ENCODE results near the gene FRMD6.
"Not testable (repeated sequence)": the region's sequence is repeated elsewhere in the genome, so short reads cannot be mapped to it uniquely, and the experiment has no call there.

FRMD6 gene

DNA sequence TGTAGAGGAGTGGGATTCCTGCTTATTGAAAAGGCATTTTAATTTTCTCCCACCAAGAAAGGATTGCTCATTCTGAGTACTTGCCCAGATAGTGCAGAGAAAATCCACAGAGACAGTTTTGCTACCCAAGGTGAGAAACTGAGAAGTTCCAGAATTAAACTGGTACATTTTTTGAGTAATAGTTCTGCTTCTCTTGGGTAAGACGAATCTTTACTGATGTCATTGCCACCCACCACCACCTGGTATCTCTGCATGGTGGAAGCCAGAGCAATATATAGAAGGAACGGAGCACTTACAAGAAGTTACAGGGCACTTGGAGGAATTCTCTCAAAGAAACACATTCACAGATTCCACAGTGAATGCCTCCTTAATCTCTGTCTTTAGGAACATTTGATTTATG, 20.7 kb upstream of the FRMD6 start:
- DNase-seq (ENCODE audit: low read depth) = no peak

DNA sequence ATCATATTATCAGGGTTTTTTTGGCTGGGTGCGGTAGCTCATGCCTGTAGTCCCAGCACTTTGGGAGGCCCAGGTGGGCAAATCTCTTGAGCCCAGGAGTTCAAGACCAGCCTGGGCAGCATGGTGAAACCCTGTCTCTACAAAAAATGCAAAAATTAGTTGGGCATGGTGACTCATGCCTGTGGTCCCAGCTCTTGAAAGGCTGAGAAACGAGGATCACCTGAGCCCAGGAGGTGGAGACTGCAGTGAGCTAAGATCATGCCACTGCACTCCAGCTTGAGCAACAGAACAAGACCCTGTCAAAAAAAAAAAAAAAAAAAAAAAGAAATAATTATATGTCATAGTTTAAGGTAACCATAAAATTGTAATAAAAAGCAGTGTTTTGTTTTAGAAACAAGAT, 18.4 kb upstream of the FRMD6 start:
- not testable (repeated sequence) for DNase-seq (ENCODE audit: low read depth)

- DNase-seq (ENCODE audit: low read depth) = no peak
Measured at GRCh38 chr14:51636109-51636508, 15.6 kb upstream of the FRMD6 start.

DNA sequence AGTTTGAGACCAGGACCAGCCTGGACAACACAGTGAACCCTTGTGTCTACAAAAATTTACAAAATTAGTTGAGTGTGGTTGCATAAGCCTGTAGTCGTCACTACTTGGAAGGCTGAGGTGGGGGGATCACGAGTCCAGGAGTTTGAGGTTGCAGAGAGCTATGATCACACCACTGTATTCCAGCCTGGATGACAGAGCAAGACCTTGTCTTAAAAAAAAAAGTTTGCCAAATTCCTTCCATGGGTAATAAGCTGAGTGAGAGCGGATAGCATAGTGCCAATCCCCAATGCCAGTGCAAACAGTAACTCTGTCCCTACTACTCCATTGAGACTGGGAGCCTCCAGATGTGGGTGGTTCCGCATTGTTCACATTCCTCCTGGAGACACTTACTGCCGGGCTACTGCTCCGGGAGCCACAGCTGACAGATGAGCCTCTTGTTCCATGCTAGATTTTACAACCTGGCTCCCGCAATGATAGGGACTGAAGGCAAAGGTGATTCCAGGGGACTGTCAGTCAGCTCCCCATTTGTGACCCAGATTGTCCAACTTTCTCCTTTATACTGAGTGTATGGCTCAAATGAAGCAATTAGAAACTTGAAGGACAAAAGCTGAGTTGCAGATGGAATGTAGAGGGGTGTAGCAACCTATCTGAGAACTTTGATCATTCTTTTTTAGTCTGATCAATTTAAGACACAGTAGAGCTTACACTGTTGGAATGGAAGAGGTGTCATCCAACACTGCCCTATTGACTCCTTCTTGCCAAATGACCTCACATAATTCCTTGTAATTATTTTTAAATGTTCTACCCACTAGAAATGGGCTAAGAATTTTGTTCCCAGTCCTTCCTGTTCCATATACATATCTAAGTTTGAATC, 13.4 kb upstream of the FRMD6 start:
- no peak for DNase-seq (ENCODE audit: low read depth)

- DNase-seq (ENCODE audit: low read depth) = no peak
Measured at GRCh38 chr14:51639668-51640316, 11.9 kb upstream of the FRMD6 start.

DNA sequence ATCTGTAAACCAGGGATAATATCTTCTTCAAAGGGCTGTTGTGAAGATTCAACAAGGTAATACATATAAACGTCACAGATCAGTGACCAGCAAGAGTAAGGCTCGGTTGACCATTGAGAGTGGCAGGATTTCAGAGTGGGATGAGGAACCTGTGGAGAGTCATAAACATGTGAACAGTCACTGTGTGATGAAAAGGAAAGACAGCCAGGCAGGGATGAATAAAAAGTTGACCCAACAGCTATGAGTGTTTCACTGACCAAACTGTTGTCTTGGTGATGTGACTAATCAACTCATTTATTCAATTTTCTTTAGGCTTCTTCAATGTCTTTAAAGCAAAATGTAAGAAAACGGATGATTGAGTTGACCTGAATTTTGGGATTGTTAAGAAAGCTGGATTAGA, 8.6 kb upstream of the FRMD6 start:
- no peak for DNase-seq (ENCODE audit: low read depth)

- no peak for DNase-seq (ENCODE audit: low read depth)
Measured at GRCh38 chr14:51644217-51644933, 7.3 kb upstream of the FRMD6 start.

DNA sequence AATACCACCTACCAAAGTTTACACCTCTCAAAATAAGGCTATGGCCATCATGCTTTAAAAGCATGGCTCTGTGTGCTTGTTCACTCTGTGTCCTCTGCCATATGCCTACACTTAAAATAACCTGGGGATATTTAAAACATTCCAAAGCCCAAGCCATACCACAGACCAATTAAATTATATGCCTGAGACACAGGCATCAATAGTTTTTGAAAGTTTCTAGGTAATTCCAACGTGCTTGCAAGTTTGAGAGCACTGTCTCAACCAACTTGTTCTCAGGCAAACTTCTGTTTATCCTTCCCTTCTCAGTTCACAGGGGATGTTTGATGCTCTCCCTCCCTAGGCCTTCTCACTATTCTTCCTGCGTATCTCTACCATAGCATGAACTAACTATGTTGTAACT, 3.4 kb upstream of the FRMD6 start:
- no peak for DNase-seq (ENCODE audit: low read depth)

- DNase-seq (ENCODE audit: low read depth) = no peak
Measured at GRCh38 chr14:51650716-51651387, 858 bp upstream of the FRMD6 start.

DNA sequence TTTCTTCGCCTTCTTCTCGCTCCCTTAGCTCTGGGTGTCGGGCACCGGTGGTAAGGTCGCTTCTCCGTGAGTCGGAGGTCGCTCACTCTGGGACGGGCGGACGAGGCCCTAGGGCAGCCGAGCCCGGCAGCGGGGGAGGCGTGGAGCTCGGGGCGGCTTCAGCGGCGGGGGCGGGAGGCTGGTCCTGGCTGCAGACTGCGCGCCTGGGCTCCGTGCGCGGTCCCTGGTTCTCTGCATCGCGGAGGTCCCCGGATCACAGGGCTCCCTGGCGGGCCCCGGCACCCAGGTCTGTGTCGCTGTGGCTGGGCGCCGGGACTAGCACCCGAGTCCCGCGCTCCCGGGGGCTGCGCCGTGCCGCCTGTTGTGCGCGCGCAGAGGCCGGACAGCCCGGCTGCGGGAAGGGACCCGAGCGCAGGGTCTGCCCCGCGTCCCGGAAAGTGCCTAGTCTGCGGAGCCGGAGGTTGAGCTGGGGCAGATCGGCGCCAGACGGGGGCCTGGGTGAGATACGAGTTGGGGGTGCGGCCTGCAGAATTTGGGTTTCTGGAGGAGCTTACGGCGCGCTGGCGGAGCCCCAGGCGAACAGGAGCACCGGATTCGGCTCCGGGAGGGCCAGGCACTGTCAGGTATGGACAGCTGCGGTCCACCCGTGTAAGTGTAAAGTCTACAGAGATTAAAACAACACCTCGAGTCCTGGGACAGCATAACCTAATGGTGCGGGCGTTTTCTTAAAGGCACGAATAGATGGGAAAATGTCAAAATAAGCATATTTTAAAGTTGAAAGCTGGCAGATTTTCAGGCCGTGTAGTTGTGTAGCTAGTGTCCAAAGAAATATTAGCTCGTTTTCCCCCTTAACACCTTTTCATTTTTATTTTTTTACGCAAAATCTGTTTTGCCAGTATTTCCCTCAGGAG, 713 bp downstream of the FRMD6 start:
- DNase-seq (ENCODE audit: low read depth) = peak; percentile 26

- DNase-seq (ENCODE audit: low read depth) = no peak
Measured at GRCh38 chr14:51653079-51653774, 1.5 kb downstream of the FRMD6 start.

DNA sequence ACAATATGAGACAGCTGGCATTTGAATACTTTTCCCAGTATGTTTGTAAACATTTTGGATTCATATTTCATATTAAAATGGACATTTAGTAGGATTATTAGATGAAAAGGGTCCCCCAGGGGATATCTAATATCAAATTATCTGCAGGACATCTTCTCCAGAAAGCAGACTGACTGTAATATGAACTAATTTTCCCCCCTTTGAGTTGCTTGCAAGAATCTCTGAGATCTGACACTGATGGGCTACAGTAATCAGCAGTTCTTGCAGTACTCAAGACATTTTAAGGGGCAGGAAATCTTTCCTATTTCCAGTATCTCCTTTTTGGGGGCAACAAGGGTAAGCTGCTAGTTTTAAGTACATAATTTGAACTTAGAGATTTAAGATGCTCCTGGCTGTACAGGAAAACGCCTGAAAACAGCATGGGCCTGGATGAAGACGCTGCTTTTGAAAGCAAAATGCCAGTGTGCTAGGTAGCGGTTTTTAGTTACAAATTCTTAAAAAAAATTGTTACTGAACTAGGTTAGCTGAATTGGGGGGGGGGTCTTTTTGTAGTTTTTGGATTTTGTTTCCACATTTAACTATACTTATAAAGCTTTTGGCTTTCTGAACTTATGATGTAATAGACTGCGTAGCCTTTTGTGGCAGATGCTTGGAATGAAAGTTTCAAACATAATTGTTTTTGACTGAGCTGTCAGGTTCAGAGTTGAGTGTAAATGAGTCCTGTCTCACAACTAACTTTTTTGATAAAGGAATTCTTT, 2.2 kb downstream of the FRMD6 start:
- no peak for DNase-seq (ENCODE audit: low read depth)

DNA sequence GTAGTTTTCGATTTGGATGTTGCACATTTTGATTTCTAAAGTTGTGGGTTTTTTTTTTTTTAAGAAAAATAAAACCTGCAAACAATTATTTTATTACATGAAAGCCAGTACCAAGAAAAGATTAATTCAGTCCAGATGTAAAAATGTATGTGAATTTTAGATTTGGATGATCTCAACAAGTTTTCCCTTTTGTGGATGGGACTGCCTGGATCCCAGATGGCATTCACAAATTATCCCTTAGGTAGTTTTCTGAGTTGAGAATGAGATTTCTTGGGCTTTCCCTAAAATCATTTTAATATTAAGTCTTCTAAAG, 2.8 kb downstream of the FRMD6 start:
- DNase-seq (ENCODE audit: low read depth) = no peak

GRCh38 chr14:51657762-51658161, 6.1 kb downstream of the FRMD6 start:
- DNase-seq (ENCODE audit: low read depth) = no peak

GRCh38 chr14:51658441-51659173, 6.9 kb downstream of the FRMD6 start:
- DNase-seq (ENCODE audit: low read depth) = no peak

- no peak for DNase-seq (ENCODE audit: low read depth)
Measured at GRCh38 chr14:51660741-51661140, 9.0 kb downstream of the FRMD6 start.

- DNase-seq (ENCODE audit: low read depth) = no peak
Measured at GRCh38 chr14:51661504-51661903, 9.8 kb downstream of the FRMD6 start.

- no peak for DNase-seq (ENCODE audit: low read depth)
Measured at GRCh38 chr14:51663783-51664326, 12.1 kb downstream of the FRMD6 start.

GRCh38 chr14:51666070-51666469, 14.4 kb downstream of the FRMD6 start:
- no peak for DNase-seq (ENCODE audit: low read depth)

Measured in stimulated activated CD8-positive, alpha-beta memory T cell treated with anti-CD3 and anti-CD28 coated beads, Interleukin-4, amount 100 ng/mL, for 24 hours (primary cell).